Osteocyte (in vitro differentiated cells): ENCODE results near the gene GRID1. TPM values are rescaled to one million over a fixed set of nuclear protein-coding genes. Genes with fewer than 3 reads are reported as not detected.

Experiments used
- DNase-seq: peaks from one replicate; pipeline ENCODE4 v3.0.0; 2021; ENCODE audit warnings: mixed read lengths; ENCODE audit not compliant: unreplicated experiment; ENCODE audit errors: extremely low spot score
- H3K27ac Mint-ChIP-seq: one replicate; pipeline ENCODE4 v1.8.0; 2021; ENCODE audit warnings: mild to moderate bottlenecking, mixed read lengths; ENCODE audit not compliant: unreplicated experiment
- H3K27me3 Mint-ChIP-seq: one replicate; pipeline ENCODE4 v1.8.0; 2021; ENCODE audit warnings: mixed read lengths; ENCODE audit not compliant: unreplicated experiment
- H3K36me3 Mint-ChIP-seq: one replicate; pipeline ENCODE4 v1.8.0; 2021; ENCODE audit warnings: mixed read lengths; ENCODE audit not compliant: unreplicated experiment
- H3K4me1 Mint-ChIP-seq: one replicate; pipeline ENCODE4 v1.8.0; 2021; ENCODE audit warnings: mixed read lengths; ENCODE audit not compliant: unreplicated experiment
- H3K4me3 Mint-ChIP-seq: one replicate; pipeline ENCODE4 v1.8.0; 2021; ENCODE audit warnings: mild to moderate bottlenecking, moderate library complexity, mixed read lengths; ENCODE audit not compliant: unreplicated experiment
- H3K9me3 Mint-ChIP-seq: one replicate; pipeline ENCODE4 v1.8.0; 2021; ENCODE audit warnings: mixed read lengths; ENCODE audit not compliant: unreplicated experiment
- CTCF ChIP-seq: fragments of 200-600 bp; sonication (generic); IDR thresholded peaks from 2 replicates; pipeline ENCODE4 v1.5.0; 2021; ENCODE audit warnings: antibody characterized with exemption, mild to moderate bottlenecking, moderate library complexity
- total RNA-seq: library from RNA; stranded (reverse); gene quantifications from 2 replicates; pipeline ENCODE4 v1.2.1, GENCODE V29; 2021

The GRID1 gene
- total RNA-seq, 1 donor from 2014 or later = 0.11 TPM

- Mint-ChIP-seq H3K27ac (no peak overlapping the region), H3K36me3 (no peaks in the 10 kb centered on the region), H3K9me3 (no peaks in the 10 kb centered on the region), H3K27me3 (no peaks in the 10 kb centered on the region), H3K4me3 (no peak overlapping the region), H3K4me1 (peaks cover 8% of the 10 kb centered on the region)
- DNase-seq = no peak
- no peak for TF ChIP-seq CTCF
Observed at GRCh38 chr10:85642421-85643170, 724.0 kb downstream of the GRID1 start.

GRCh38 chr10:85642082-85642420 lies 724.5 kb downstream of the GRID1 start:
- no peak for DNase-seq
- no peak overlapping the region for H3K4me3 Mint-ChIP-seq
- peaks cover 8% of the 10 kb centered on the region for H3K4me1 Mint-ChIP-seq
- H3K27me3 Mint-ChIP-seq = no peaks in the 10 kb centered on the region
- H3K9me3 Mint-ChIP-seq = no peaks in the 10 kb centered on the region
- no peak for TF ChIP-seq CTCF
- no peak overlapping the region for H3K27ac Mint-ChIP-seq
- H3K36me3 Mint-ChIP-seq = no peaks in the 10 kb centered on the region

GRCh38 chr10:85641479-85642009 lies 725.1 kb downstream of the GRID1 start:
- no peak for TF ChIP-seq CTCF

GRCh38 chr10:85638797-85639196 lies 727.8 kb downstream of the GRID1 start:
- H3K9me3 Mint-ChIP-seq = no peaks in the 10 kb centered on the region
- TF ChIP-seq CTCF = no peak

More at GRCh38 chr10:85641479-85642009, 725.1 kb downstream of the GRID1 start:
- Mint-ChIP-seq H3K4me1 (peaks cover 8% of the 10 kb centered on the region), H3K27me3 (no peaks in the 10 kb centered on the region), H3K36me3 (no peaks in the 10 kb centered on the region), H3K9me3 (no peaks in the 10 kb centered on the region), H3K27ac (no peak overlapping the region), H3K4me3 (no peak overlapping the region)
- DNase-seq = no peak

GRCh38 chr10:85635650-85636049 lies 730.9 kb downstream of the GRID1 start:
- Mint-ChIP-seq H3K9me3 (no peaks in the 10 kb centered on the region), H3K27me3 (no peaks in the 10 kb centered on the region), H3K4me3 (no peak overlapping the region), H3K27ac (no peak overlapping the region), H3K36me3 (no peaks in the 10 kb centered on the region), H3K4me1 (no peaks in the 10 kb centered on the region)
- DNase-seq = no peak
- no peak for TF ChIP-seq CTCF

More at GRCh38 chr10:85638797-85639196, 727.8 kb downstream of the GRID1 start:
- Mint-ChIP-seq H3K27me3 (no peaks in the 10 kb centered on the region), H3K4me3 (no peak overlapping the region), H3K27ac (no peak overlapping the region), H3K4me1 (peaks cover 8% of the 10 kb centered on the region), H3K36me3 (no peaks in the 10 kb centered on the region)
- DNase-seq = no peak
